K562 (cell line): ENCODE measurements around the gene R3HDM2. TPM values are rescaled to one million over a fixed set of nuclear protein-coding genes. Genes with fewer than 3 reads are reported as not detected.

Experiments
- ATAC-seq: fragments of 200-7000 bp; cut with Tn5 transposase; 3 replicates; pipeline ENCODE4 v1.9.1; 2020; ENCODE audit warnings: moderate library complexity
- BruUV-seq: library from RNA; stranded (reverse); fragments of 400-500 nt; replicated peaks from 2 replicates; lab custom pipeline; 2021; lab: Mats Ljungman, UMichigan
- CTCF ChIA-PET: fragments of 300-600 bp; formaldehyde crosslinking; extraction: SDS; loops from one replicate; lab custom pipeline; 2021; ENCODE audit warnings: low intra/inter-chr PET ratio; lab: Yijun Ruan, JAX
- POLR2A ChIA-PET: fragments of 300-600, 350-650 bp; sonication (Branson Sonifier 250); formaldehyde crosslinking; extraction: SDS; loops from one replicate; lab custom pipeline; 2021; ENCODE audit warnings: antibody characterized with exemption, inconsistent platforms; lab: Yijun Ruan, JAX
- DNase-seq, 4 experiments: peaks; one replicate each; pipeline versions ENCODE4 v3.0.0 to v3.0.0-alpha.2; 2011 to 2018; ENCODE audit warnings: low spot score in 3 of 4, mixed read lengths in 3 of 4; ENCODE audit errors: extremely low read depth in 1 of 4
- FAIRE-seq: peaks from 2 replicates; lab custom pipeline; 2011; peaks lifted over from hg19 to GRCh38; lab: Jason Lieb, UNC
- H2AFZ ChIP-seq: 2 replicates; pipeline ENCODE4 v1.6.0; 2011; ENCODE audit warnings: low read depth, low read length, control low read depth, inconsistent platforms
- H3K27ac ChIP-seq: fragments of 200-600 bp; 3 replicates; pipeline ENCODE4 v1.8.0; 2011; ENCODE audit warnings: low read depth, mild to moderate bottlenecking, control low read depth, inconsistent platforms, low read length, moderate library complexity, mixed read lengths; ENCODE audit errors: extremely low read depth
- H3K27me3 ChIP-seq, 2 experiments: fragments of 300-600 bp in 1 of 2; 2 replicates in 1 of 2; 3 replicates in 1 of 2; pipeline versions ENCODE4 v1.6.0 to v1.8.0; 2011; ENCODE audit warnings: inconsistent platforms in 2 of 2, low read length in 2 of 2, mild to moderate bottlenecking in 1 of 2, mixed read lengths in 1 of 2, moderate library complexity in 1 of 2; ENCODE audit not compliant: control insufficient read depth in 2 of 2, insufficient read depth in 2 of 2
- H3K36me3 ChIP-seq: fragments of 300-600 bp; 3 replicates; pipeline ENCODE4 v1.8.0; 2011; ENCODE audit warnings: mild to moderate bottlenecking, low read length, inconsistent platforms; ENCODE audit not compliant: control insufficient read depth, insufficient read depth
- H3K4me1 ChIP-seq, 2 experiments: fragments of 200-600 bp in 1 of 2; replicated peaks in 1 of 2; 2 replicates in 1 of 2; 3 replicates in 1 of 2; pipeline versions ENCODE4 v1.5.1 to v1.8.0; 2011; ENCODE audit warnings: inconsistent platforms in 2 of 2, low read length in 2 of 2, mild to moderate bottlenecking in 1 of 2, mixed read lengths in 1 of 2, moderate library complexity in 1 of 2; ENCODE audit not compliant: control insufficient read depth in 2 of 2, insufficient read depth in 2 of 2
- H3K4me2 ChIP-seq: 2 replicates; pipeline ENCODE4 v1.6.1; 2011; ENCODE audit warnings: low read length, control low read depth, inconsistent platforms, mixed read lengths; ENCODE audit not compliant: insufficient read depth
- H3K4me3 ChIP-seq: fragments of 200-600 bp; sonication (generic), shearing (Covaris generic); 2 replicates; pipeline ENCODE4 v1.5.1; 2016; ENCODE audit warnings: control low read depth, inconsistent platforms
- H3K79me2 ChIP-seq: fragments of 200-600 bp; 3 replicates; pipeline ENCODE4 v1.8.0; 2011; ENCODE audit warnings: low read length, inconsistent platforms; ENCODE audit not compliant: control insufficient read depth, insufficient read depth
- H3K9ac ChIP-seq, 2 experiments: 2 replicates each; pipeline versions ENCODE4 v1.6.0 to v1.6.1; 2011; ENCODE audit warnings: low read depth in 2 of 2, low read length in 2 of 2, control low read depth in 1 of 2, inconsistent platforms in 1 of 2, mild to moderate bottlenecking in 1 of 2, mixed read lengths in 1 of 2; ENCODE audit not compliant: insufficient read depth in 1 of 2
- H3K9me1 ChIP-seq: one replicate; pipeline ENCODE4 v1.6.0; 2011; ENCODE audit warnings: inconsistent platforms, mild to moderate bottlenecking, low read length, moderate library complexity; ENCODE audit not compliant: control insufficient read depth, insufficient read depth
- H3K9me3 ChIP-seq: replicated peaks from 2 replicates; pipeline ENCODE4 v1.5.1; 2011; ENCODE audit warnings: low read depth, low read length, inconsistent platforms; ENCODE audit not compliant: control insufficient read depth, insufficient read depth
- H4K20me1 ChIP-seq: replicated peaks from 2 replicates; pipeline ENCODE4 v1.6.1; 2011; ENCODE audit warnings: low read length, inconsistent platforms, mixed read lengths; ENCODE audit not compliant: control insufficient read depth, insufficient read depth
- ARID2 ChIP-seq: fragments of 450-650 bp; IDR thresholded peaks from 2 replicates; pipeline ENCODE4 v1.6.1; 2017; ENCODE audit warnings: antibody characterized with exemption, mild to moderate bottlenecking
- MTA1 ChIP-seq: fragments of 450-650 bp; IDR thresholded peaks from 2 replicates; pipeline ENCODE4 v1.6.1; 2017; ENCODE audit warnings: borderline replicate concordance
- MXI1 ChIP-seq: IDR thresholded peaks from 2 replicates; pipeline ENCODE4 v1.6.1; 2011; ENCODE audit warnings: low read depth, mild to moderate bottlenecking, improper control_type of control experiment, low read length
- PRPF4 ChIP-seq: fragments of 200-400 bp; formaldehyde crosslinking; IDR thresholded peaks from one replicate; pipeline ENCODE4 v1.6.1; 2017; ENCODE audit warnings: low read length, low read depth, mild to moderate bottlenecking; ENCODE audit not compliant: insufficient read depth, poor library complexity, severe bottlenecking
- REST ChIP-seq, 2 experiments: fragments of 450-650 bp; formaldehyde crosslinking in 1 of 2; IDR thresholded peaks; 2 replicates each; pipeline versions ENCODE4 v1.4.0 to v1.6.1; 2014 to 2020; ENCODE audit warnings: mild to moderate bottlenecking in 2 of 2, borderline replicate concordance in 1 of 2, low read depth in 1 of 2
- TEAD1 ChIP-seq, 2 experiments: fragments of 450-650 bp in 1 of 2; sonication (generic) in 1 of 2; formaldehyde crosslinking; IDR thresholded peaks; 2 replicates each; pipeline versions ENCODE4 v1.4.0 to v1.8.0; 2020 to 2022; ENCODE audit warnings: mild to moderate bottlenecking in 2 of 2, missing genetic modification reagents in 1 of 2
- ZNF143 ChIP-seq: sonication (generic); formaldehyde crosslinking; IDR thresholded peaks from 2 replicates; pipeline ENCODE4 v1.9.0; 2022; ENCODE audit warnings: mild to moderate bottlenecking, missing genetic modification reagents
- WGBS: fragments of 100-300 bp; shearing (Covaris generic); methylation state at CpG from one replicate; pipeline ENCODE4 v1.1.6; 2016; ENCODE audit warnings: low coverage, mixed read lengths; ENCODE audit not compliant: insufficient coverage; ENCODE audit errors: missing lambda C conversion rate; 5-methylcytosine and 5-hydroxymethylcytosine counted together
- in situ Hi-C: fragments of 300-500 bp; cut with MboI; formaldehyde crosslinking; loops from 4 replicates; pipeline ENCODE4 v1.15.0; 2018; ENCODE audit warnings: inconsistent platforms, mixed read lengths
- intact Hi-C: fragments of 100-400 bp; cut with micrococcal nuclease; formaldehyde crosslinking; loops from 2 replicates; pipeline ENCODE4 v1.14.2; 2022
- polyA plus RNA-seq, 8 experiments: library from polyadenylated mRNA; depleted of rRNA in 4 of 8; stranded (reverse) in 5 of 8; unstranded in 3 of 8; fragments of >200 nt; fragmentation: Nextera tagmentation in 2 of 8; fragmentation: Illumina TruSeq in 1 of 8; extraction: Ambion mirVana in 2 of 8; extraction: Trizol in 1 of 8; gene quantifications; 2 replicates each; pipeline versions ENCODE4 v1.2.1 to v1.2.3, GENCODE V29; 2011 to 2014; ENCODE audit warnings: inconsistent platforms in 1 of 8, missing spikeins in 1 of 8
- total RNA-seq, 7 experiments: library from RNA; depleted of rRNA in 6 of 7; stranded (reverse); fragments of >200 nt in 6 of 7; fragmentation: Illumina TruSeq in 2 of 7; extraction: Trizol in 2 of 7; gene quantifications; 2 replicates each; pipeline versions ENCODE4 v1.2.1 to v1.2.3, GENCODE V29; 2011 to 2021; ENCODE audit warnings: low replicate concordance in 1 of 7

R3HDM2 gene
- total and polyA plus RNA-seq, 9 of the 15 experiments (the other 6 are each of a cell fraction or from before 2014, with no cell fraction given): 3.3 to 18.8 (median 9.0) TPM

GRCh38 chr12:57343703-57344378 is 87.0 kb downstream of the R3HDM2 start:
- 73% methylated on average over 7 of the region's 7 CpGs for WGBS
- Histone ChIP-seq H3K27me3 (no peaks in the 10 kb centered on the region), H3K9ac (no peak overlapping the region), H3K79me2 (no peaks in the 10 kb centered on the region), H3K36me3 (no peaks in the 10 kb centered on the region), H3K4me3 (no peak overlapping the region)
- DNase-seq (no peak), ATAC-seq (no peak), FAIRE-seq (peak; percentile 32)
- intact Hi-C loops: no loop called here
- BruUV-seq: no TSS peak
- POLR2A ChIA-PET: no interaction called here
- TF ChIP-seq TEAD1 (CRISPR knock-in tag; IDR thresholded peaks at IDR 0.05) (no peak), REST (IDR thresholded peaks at IDR 0.05; ENCODE audit: borderline replicate concordance) (no peak), REST (CRISPR knock-in tag; IDR thresholded peaks at IDR 0.05; ENCODE audit: low read depth) (no peak), ZNF143 (CRISPR knock-in tag) (no peak), PRPF4 (no peak), ARID2 (no peak), MTA1 (no peak), MXI1 (no peak)
- TF ChIP-seq, all 486 proteins: peak for 0
- H3K9me1 ChIP-seq: no peaks in the 10 kb centered on the region
- H4K20me1 ChIP-seq: no peaks in the 10 kb centered on the region
- H3K9me3 ChIP-seq: no peaks in the 10 kb centered on the region
- no peak overlapping the region for H2AFZ ChIP-seq
- H3K4me2 ChIP-seq: no peak overlapping the region
- in situ Hi-C loops: no loop called here
- CTCF ChIA-PET: interaction anchor here (0.6 kb wide), 1 partner anchor 75 kb away, joined by 3 read pairs; no protein-coding TSS in a partner anchor
- H3K4me1 ChIP-seq: peaks cover 4 to 17% of the 10 kb centered on the region in 2 experiments
- H3K27ac ChIP-seq: no peak overlapping the region
